ENCODE data around the gene NALCN. TPM values are rescaled to one million over a fixed set of nuclear protein-coding genes. Genes with fewer than 3 reads are reported as not detected.

NALCN gene
- total RNA-seq, 1 experiment from 2014 or later: 8.5 TPM

DNA sequence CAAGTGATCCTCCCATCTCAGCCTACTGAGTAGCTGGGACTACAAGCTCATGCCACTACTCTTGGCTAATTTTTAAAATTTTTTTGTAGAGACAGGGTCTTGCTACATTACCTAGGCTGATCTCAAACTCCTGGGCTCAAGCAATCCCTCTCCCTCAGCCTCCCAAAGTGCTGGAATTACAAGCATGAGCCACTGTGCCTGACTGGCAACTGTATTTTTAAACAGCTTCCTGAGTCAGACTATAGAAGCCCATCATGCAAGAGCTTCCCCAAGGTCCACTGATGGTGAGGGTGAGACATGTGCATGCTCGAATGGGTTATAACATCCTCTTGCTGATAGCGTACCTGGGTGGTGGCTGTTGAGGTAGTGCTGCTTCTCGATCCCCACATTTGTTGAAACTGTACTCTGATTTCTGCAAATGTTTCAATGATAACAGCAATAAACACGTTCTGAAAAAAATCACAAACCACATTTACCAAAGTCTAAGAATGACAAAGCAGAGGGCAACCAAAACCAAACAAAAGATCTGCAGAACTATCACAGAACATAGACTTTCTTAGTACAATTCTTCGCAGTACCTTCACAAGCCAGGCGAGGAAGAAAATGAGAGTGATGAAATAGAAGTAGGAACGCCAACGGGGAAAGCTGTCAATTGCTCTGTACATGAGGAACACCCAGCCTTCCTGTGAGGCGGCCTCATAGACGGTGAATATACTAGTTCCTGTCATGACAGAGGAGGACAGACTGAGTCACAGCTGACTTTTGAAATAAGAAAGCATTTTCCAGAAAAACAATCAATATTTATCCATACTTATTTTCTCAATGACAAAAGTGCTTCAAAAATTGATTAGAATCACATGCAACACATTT lies 124.4 kb downstream of the NALCN start:
- no TSS peak for BruUV-seq (replicated peaks)
- intact Hi-C loops (cut with micrococcal nuclease): no loop called here
- H3K4me1 Mint-ChIP-seq (ENCODE audit: insufficient read depth, unreplicated experiment): no peaks in the 10 kb centered on the region
- ChIA-PET POLR2A (no interaction called here), CTCF (interaction anchor here (0.6 kb wide), 1 partner anchor 136 kb away, joined by 3 read pairs; no protein-coding TSS in a partner anchor)
- H3K36me3 Mint-ChIP-seq (ENCODE audit: insufficient read depth, unreplicated experiment): no peaks in the 10 kb centered on the region
- H3K9me3 Mint-ChIP-seq (ENCODE audit: unreplicated experiment): no peaks in the 10 kb centered on the region
- H3K27me3 Mint-ChIP-seq (ENCODE audit: insufficient read depth, unreplicated experiment): no peaks in the 10 kb centered on the region
- H3K27ac Mint-ChIP-seq (ENCODE audit: low read depth, unreplicated experiment): no peak overlapping the region
- TF ChIP-seq, protein P1, sequence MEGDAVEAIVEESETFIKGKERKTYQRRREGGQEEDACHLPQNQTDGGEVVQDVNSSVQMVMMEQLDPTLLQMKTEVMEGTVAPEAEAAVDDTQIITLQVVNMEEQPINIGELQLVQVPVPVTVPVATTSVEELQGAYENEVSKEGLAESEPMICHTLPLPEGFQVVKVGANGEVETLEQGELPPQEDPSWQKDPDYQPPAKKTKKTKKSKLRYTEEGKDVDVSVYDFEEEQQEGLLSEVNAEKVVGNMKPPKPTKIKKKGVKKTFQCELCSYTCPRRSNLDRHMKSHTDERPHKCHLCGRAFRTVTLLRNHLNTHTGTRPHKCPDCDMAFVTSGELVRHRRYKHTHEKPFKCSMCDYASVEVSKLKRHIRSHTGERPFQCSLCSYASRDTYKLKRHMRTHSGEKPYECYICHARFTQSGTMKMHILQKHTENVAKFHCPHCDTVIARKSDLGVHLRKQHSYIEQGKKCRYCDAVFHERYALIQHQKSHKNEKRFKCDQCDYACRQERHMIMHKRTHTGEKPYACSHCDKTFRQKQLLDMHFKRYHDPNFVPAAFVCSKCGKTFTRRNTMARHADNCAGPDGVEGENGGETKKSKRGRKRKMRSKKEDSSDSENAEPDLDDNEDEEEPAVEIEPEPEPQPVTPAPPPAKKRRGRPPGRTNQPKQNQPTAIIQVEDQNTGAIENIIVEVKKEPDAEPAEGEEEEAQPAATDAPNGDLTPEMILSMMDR (IDR thresholded peaks at IDR 0.05; ENCODE audit: unreplicated experiment): no peak
- no peak overlapping the region for H3K4me3 Mint-ChIP-seq (ENCODE audit: unreplicated experiment)
- peak; percentile 26 for DNase-seq (ENCODE audit: unreplicated experiment)

DNA sequence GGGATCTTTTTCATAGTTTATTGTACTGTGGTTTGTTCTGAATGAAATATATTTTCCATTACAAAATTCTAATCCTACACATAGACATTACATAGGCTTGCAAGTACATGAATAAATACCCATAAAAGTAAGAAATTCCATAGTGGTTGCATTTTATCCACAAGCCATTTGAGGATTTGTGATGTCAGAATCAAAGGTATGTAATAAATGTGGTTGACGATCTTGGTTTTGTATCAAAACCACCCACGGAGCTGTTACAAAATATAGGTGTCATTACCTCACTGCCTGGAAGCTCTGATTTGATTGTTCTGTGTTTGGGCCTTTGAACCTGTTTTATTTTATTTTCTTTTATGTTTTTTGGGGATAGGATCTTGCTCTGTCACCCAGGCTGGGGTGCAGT lies 125.1 kb downstream of the NALCN start:
- intact Hi-C loops (cut with micrococcal nuclease): no loop called here
- Mint-ChIP-seq H3K36me3 (ENCODE audit: insufficient read depth, unreplicated experiment) (no peaks in the 10 kb centered on the region), H3K27me3 (ENCODE audit: insufficient read depth, unreplicated experiment) (no peaks in the 10 kb centered on the region), H3K27ac (ENCODE audit: low read depth, unreplicated experiment) (no peak overlapping the region), H3K9me3 (ENCODE audit: unreplicated experiment) (no peaks in the 10 kb centered on the region), H3K4me1 (ENCODE audit: insufficient read depth, unreplicated experiment) (no peaks in the 10 kb centered on the region), H3K4me3 (ENCODE audit: unreplicated experiment) (no peak overlapping the region)
- BruUV-seq (replicated peaks): no TSS peak
- peak; percentile 32 for DNase-seq (ENCODE audit: unreplicated experiment)
- POLR2A ChIA-PET: interaction anchor here (0.6 kb wide), 1 partner anchor 154 kb away, joined by 3 read pairs; no protein-coding TSS in a partner anchor
- TF ChIP-seq, protein P1 (IDR thresholded peaks at IDR 0.05; ENCODE audit: unreplicated experiment): no peak
- CTCF ChIA-PET: no interaction called here

DNA sequence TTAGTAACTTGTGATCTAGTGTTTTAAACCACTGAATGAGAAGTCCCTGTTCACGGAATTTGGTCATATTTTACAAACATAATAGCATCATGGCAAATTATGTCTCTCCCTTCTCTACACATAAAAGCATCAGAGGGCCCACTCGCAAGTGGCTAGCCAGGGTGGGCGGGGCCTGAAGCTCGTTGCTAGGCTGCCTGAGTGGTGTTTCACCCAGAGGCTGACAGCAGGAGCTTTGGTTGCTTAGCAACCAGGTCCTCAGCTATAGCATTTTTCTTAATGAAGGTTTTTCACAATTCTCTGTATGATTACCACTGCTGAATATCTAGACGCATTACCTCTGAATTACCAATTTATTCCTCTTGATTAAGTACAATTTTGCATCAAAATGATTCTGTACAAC lies 126.5 kb downstream of the NALCN start:
- DNase-seq (ENCODE audit: unreplicated experiment): peak; percentile 27
- BruUV-seq (replicated peaks): no TSS peak
- H3K27me3 Mint-ChIP-seq (ENCODE audit: insufficient read depth, unreplicated experiment): no peaks in the 10 kb centered on the region
- no peaks in the 10 kb centered on the region for H3K9me3 Mint-ChIP-seq (ENCODE audit: unreplicated experiment)
- intact Hi-C loops (cut with micrococcal nuclease): no loop called here
- H3K36me3 Mint-ChIP-seq (ENCODE audit: insufficient read depth, unreplicated experiment): no peaks in the 10 kb centered on the region
- no peaks in the 10 kb centered on the region for H3K4me1 Mint-ChIP-seq (ENCODE audit: insufficient read depth, unreplicated experiment)
- no peak overlapping the region for H3K4me3 Mint-ChIP-seq (ENCODE audit: unreplicated experiment)
- CTCF ChIA-PET: interaction anchor here (0.8 to 0.9 kb wide), 2 partner anchors 10 to 146 kb away, joined by 3 read pairs; no protein-coding TSS in a partner anchor
- TF ChIP-seq, protein P1 (IDR thresholded peaks at IDR 0.05; ENCODE audit: unreplicated experiment): no peak
- POLR2A ChIA-PET: interaction anchor here (0.7 kb wide), 1 partner anchor 330 kb away, joined by 3 read pairs; no protein-coding TSS in a partner anchor
- H3K27ac Mint-ChIP-seq (ENCODE audit: low read depth, unreplicated experiment): no peak overlapping the region

DNA sequence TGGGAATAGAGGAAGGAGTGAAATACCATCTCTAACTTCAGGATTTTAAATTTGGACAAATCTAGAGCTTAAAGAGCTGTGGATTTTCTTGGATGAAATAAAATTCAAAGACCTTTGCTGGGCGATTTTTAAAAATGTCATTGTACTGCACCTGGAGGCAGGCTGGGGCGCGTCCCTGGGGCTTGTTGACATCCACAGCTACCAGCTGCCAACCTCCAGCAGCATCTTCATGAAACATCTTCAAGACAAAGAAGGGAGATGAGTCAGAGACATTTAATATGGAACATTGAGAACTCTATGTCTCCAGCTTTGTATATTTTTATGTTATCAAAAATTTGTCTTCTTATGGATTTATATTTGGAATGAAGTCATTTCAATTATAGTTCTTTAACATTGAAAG lies 132.5 kb downstream of the NALCN start:
- intact Hi-C loops (cut with micrococcal nuclease): no loop called here
- no peak overlapping the region for H3K4me3 Mint-ChIP-seq (ENCODE audit: unreplicated experiment)
- no peaks in the 10 kb centered on the region for H3K27me3 Mint-ChIP-seq (ENCODE audit: insufficient read depth, unreplicated experiment)
- TF ChIP-seq, protein P1 (IDR thresholded peaks at IDR 0.05; ENCODE audit: unreplicated experiment): no peak
- H3K36me3 Mint-ChIP-seq (ENCODE audit: insufficient read depth, unreplicated experiment): no peaks in the 10 kb centered on the region
- H3K4me1 Mint-ChIP-seq (ENCODE audit: insufficient read depth, unreplicated experiment): no peaks in the 10 kb centered on the region
- ChIA-PET CTCF (interaction anchor here (0.6 to 1.1 kb wide), 5 partner anchors 15 to 1454 kb away, joined by 3 to 4 read pairs (median 3); partner anchors contain the start of gene NALCN), POLR2A (interaction anchor here (0.5 to 1.0 kb wide), 3 partner anchors 16 to 1490 kb away, joined by 3 to 5 read pairs (median 3); no protein-coding TSS in a partner anchor)
- H3K27ac Mint-ChIP-seq (ENCODE audit: low read depth, unreplicated experiment): peak overlapping the region; percentile 35
- BruUV-seq (replicated peaks): no TSS peak
- H3K9me3 Mint-ChIP-seq (ENCODE audit: unreplicated experiment): no peaks in the 10 kb centered on the region
- DNase-seq (ENCODE audit: unreplicated experiment): peak; percentile 25
